ENCODE data around the gene GTF2F2. TPM values are rescaled to one million over a fixed set of nuclear protein-coding genes. Genes with fewer than 3 reads are reported as not detected.

The GTF2F2 gene
- total and polyA plus RNA-seq, 2 experiments from 2014 or later = 42.1 to 75.6 TPM

- H3K9me2 ChIP-seq (ENCODE audit: insufficient read depth) = no peaks in the 10 kb centered on the region
- Mint-ChIP-seq H3K4me1 (peaks cover 52% of the 10 kb centered on the region), H3K27ac (no peak overlapping the region), H3K27me3 (ENCODE audit: insufficient read depth, low read depth, poor library complexity) (peaks cover 5% of the 10 kb centered on the region), H3K4me3 (no peak overlapping the region), H3K9me3 (peaks cover 5% of the 10 kb centered on the region; the same call in 2 of the 3 replicates), H3K36me3 (ENCODE audit: low read depth) (no peaks in the 10 kb centered on the region; the same call in 2 of the 3 replicates)
- H3K4me2 ChIP-seq = no peak overlapping the region
- no peaks in the 10 kb centered on the region for H3K27me3 ChIP-seq (ENCODE audit: insufficient read depth)
- H3K27ac ChIP-seq (ENCODE audit: low read depth) = no peak overlapping the region
- H3F3A ChIP-seq (replicated peaks; ENCODE audit: low read depth) = no peaks in the 10 kb centered on the region
- no peak overlapping the region for H2AFZ ChIP-seq
- no peaks in the 10 kb centered on the region for H3K36me3 ChIP-seq (ENCODE audit: insufficient read depth)
- no peaks in the 10 kb centered on the region for H3K79me2 ChIP-seq (replicated peaks; ENCODE audit: insufficient read depth)
- no peak overlapping the region for H3K4me3 ChIP-seq
- H3K4me1 ChIP-seq (ENCODE audit: insufficient read depth) = peaks cover 36% of the 10 kb centered on the region
- no peak for DNase-seq (ENCODE audit: low spot score)
- TF ChIP-seq ZNF331 (CRISPR knock-in tag; IDR thresholded peaks at IDR 0.05; ENCODE audit: low read depth) = no peak
- TF ChIP-seq NANOG (IDR thresholded peaks at IDR 0.05; ENCODE audit: borderline replicate concordance) = no peak
- TF ChIP-seq, protein P1, sequence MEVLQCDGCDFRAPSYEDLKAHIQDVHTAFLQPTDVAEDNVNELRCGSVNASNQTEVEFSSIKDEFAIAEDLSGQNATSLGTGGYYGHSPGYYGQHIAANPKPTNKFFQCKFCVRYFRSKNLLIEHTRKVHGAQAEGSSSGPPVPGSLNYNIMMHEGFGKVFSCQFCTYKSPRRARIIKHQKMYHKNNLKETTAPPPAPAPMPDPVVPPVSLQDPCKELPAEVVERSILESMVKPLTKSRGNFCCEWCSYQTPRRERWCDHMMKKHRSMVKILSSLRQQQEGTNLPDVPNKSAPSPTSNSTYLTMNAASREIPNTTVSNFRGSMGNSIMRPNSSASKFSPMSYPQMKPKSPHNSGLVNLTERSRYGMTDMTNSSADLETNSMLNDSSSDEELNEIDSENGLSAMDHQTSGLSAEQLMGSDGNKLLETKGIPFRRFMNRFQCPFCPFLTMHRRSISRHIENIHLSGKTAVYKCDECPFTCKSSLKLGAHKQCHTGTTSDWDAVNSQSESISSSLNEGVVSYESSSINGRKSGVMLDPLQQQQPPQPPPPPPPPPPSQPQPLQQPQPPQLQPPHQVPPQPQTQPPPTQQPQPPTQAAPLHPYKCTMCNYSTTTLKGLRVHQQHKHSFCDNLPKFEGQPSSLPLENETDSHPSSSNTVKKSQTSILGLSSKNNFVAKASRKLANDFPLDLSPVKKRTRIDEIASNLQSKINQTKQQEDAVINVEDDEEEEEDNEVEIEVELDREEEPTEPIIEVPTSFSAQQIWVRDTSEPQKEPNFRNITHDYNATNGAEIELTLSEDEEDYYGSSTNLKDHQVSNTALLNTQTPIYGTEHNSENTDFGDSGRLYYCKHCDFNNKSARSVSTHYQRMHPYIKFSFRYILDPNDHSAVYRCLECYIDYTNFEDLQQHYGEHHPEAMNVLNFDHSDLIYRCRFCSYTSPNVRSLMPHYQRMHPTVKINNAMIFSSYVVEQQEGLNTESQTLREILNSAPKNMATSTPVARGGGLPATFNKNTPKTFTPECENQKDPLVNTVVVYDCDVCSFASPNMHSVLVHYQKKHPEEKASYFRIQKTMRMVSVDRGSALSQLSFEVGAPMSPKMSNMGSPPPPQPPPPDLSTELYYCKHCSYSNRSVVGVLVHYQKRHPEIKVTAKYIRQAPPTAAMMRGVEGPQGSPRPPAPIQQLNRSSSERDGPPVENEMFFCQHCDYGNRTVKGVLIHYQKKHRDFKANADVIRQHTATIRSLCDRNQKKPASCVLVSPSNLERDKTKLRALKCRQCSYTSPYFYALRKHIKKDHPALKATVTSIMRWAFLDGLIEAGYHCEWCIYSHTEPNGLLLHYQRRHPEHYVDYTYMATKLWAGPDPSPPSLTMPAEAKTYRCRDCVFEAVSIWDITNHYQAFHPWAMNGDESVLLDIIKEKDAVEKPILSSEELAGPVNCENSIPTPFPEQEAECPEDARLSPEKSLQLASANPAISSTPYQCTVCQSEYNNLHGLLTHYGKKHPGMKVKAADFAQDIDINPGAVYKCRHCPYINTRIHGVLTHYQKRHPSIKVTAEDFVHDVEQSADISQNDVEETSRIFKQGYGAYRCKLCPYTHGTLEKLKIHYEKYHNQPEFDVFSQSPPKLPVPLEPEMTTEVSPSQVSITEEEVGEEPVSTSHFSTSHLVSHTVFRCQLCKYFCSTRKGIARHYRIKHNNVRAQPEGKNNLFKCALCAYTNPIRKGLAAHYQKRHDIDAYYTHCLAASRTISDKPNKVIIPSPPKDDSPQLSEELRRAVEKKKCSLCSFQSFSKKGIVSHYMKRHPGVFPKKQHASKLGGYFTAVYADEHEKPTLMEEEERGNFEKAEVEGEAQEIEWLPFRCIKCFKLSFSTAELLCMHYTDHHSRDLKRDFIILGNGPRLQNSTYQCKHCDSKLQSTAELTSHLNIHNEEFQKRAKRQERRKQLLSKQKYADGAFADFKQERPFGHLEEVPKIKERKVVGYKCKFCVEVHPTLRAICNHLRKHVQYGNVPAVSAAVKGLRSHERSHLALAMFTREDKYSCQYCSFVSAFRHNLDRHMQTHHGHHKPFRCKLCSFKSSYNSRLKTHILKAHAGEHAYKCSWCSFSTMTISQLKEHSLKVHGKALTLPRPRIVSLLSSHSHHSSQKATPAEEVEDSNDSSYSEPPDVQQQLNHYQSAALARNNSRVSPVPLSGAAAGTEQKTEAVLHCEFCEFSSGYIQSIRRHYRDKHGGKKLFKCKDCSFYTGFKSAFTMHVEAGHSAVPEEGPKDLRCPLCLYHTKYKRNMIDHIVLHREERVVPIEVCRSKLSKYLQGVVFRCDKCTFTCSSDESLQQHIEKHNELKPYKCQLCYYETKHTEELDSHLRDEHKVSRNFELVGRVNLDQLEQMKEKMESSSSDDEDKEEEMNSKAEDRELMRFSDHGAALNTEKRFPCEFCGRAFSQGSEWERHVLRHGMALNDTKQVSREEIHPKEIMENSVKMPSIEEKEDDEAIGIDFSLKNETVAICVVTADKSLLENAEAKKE (CRISPR knock-in tag; IDR thresholded peaks at IDR 0.05) = no peak
- no peak for TF ChIP-seq CREB1 (CRISPR knock-in tag; IDR thresholded peaks at IDR 0.05; ENCODE audit: low read depth)
- TF ChIP-seq ZNF114 (CRISPR knock-in tag; IDR thresholded peaks at IDR 0.05) = no peak
- TF ChIP-seq CTCF (conservative IDR thresholded peaks at IDR 0.05; ENCODE audit: low read depth in 2 of 2) = no peak
- no peak for TF ChIP-seq EZH2 (IDR thresholded peaks at IDR 0.05; ENCODE audit: low read depth, unreplicated experiment)
- TF ChIP-seq POLR2AphosphoS5 (IDR thresholded peaks at IDR 0.05; ENCODE audit: low read depth) = no peak
- TF ChIP-seq, protein P2, sequence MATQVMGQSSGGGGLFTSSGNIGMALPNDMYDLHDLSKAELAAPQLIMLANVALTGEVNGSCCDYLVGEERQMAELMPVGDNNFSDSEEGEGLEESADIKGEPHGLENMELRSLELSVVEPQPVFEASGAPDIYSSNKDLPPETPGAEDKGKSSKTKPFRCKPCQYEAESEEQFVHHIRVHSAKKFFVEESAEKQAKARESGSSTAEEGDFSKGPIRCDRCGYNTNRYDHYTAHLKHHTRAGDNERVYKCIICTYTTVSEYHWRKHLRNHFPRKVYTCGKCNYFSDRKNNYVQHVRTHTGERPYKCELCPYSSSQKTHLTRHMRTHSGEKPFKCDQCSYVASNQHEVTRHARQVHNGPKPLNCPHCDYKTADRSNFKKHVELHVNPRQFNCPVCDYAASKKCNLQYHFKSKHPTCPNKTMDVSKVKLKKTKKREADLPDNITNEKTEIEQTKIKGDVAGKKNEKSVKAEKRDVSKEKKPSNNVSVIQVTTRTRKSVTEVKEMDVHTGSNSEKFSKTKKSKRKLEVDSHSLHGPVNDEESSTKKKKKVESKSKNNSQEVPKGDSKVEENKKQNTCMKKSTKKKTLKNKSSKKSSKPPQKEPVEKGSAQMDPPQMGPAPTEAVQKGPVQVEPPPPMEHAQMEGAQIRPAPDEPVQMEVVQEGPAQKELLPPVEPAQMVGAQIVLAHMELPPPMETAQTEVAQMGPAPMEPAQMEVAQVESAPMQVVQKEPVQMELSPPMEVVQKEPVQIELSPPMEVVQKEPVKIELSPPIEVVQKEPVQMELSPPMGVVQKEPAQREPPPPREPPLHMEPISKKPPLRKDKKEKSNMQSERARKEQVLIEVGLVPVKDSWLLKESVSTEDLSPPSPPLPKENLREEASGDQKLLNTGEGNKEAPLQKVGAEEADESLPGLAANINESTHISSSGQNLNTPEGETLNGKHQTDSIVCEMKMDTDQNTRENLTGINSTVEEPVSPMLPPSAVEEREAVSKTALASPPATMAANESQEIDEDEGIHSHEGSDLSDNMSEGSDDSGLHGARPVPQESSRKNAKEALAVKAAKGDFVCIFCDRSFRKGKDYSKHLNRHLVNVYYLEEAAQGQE (IDR thresholded peaks at IDR 0.05; ENCODE audit: unreplicated experiment) = no peak
- ATAC-seq = no peak
- no peaks in the 10 kb centered on the region for H4K20me1 ChIP-seq (replicated peaks; ENCODE audit: insufficient read depth)
Measured at GRCh38 chr13:45105895-45106294, 14.4 kb upstream of the GTF2F2 start.

Data from GM23338 (cell line).